Heart left ventricle (tissue), 13 donors: Measurements from ENCODE around the gene STAP2.

ENCODE experiments used
- POLR2A ChIP-seq, 2 donors: fragments of 450-650 bp; IDR thresholded peaks; one replicate each; pipeline ENCODE4 v1.6.1; 2017; ENCODE audit warnings: antibody characterized with exemption in 2 of 2, mild to moderate bottlenecking in 2 of 2, moderate library complexity in 2 of 2
- TF ChIP-seq, protein P1 (sequence below), 12 donors: fragments of 200-600 bp; sonication (generic) in 4 of 12; IDR thresholded peaks; one replicate each; pipeline versions ENCODE4 v1.5.0 to v1.8.0; 2018 to 2022; ENCODE audit warnings: antibody characterized with exemption in 12 of 12, mild to moderate bottlenecking in 5 of 12
- donor health status: ischemic (EF 13 %, LVEDD 7.1; RV severe dilation, severe dysfunction).
- donor health status: DM: no; HTN: yes; CAD: no.
- donor health status: DM: no; HTN: no; CAD: no.
- donor health status: ischemic (EF 25% LVEDD 6.9; RV normal size, moderate dysfunction).
- donor health status: ischemic (EF 25% LVEDD 5.7; RV mildly dilated, moderate dysfunction).
- donor health status: ischemic (EF 35%, LVEDD 5.7; RV mildly dilated, moderate dysfunction).
- donor health status: nonischemic (EF 11% LVEDD 7.7; RV severe dilation, severe dysfunction).
- donor health status: DM: yes; HTN: yes; CAD: no.
- donor health status: PGD.
- donor health status: ischemic (EF 29% LVEDD 5.4; RV normal size, mild dysfunction).
- donor health status: nonischemic (EF 23%, LVEDD 6.1; RV moderate dilation, normal function).

DNA sequence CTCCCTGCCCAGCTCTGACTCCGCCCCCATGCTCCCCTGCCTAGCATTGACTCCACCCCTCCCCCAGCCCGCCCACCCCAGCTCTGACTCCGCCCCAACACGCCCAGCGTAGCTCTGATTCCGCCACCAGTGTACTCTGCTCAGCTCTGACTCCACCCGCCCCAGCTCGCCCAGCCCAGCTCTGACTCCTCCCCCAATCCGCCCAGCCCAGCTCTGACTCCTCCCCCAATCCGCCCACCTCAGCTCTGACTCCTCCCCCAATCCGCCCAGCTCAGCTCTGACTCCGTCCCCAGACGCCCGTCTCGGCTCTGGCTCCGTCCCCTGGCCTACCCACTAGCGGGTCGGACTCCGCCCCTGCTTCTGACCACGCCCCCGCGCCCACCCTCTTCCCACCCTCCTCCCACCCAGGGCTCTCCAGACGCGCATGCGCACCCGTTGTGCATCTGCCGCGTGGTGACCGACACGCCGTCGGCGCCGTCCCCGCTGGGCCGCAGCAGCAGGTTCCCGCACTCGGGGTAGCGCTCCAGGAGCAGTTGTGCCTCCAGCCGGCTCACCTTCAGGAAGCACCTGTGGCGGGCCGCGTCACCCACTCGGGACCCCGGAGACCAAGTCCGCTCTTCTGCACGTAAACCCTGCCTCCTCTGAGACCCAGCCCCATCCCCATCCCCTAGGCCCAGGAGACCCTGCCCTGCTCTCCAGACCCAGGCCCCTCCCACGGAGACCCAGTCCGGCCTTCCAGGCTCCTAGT, 10.2 kb downstream of the STAP2 start:
- TF ChIP-seq, protein P1, sequence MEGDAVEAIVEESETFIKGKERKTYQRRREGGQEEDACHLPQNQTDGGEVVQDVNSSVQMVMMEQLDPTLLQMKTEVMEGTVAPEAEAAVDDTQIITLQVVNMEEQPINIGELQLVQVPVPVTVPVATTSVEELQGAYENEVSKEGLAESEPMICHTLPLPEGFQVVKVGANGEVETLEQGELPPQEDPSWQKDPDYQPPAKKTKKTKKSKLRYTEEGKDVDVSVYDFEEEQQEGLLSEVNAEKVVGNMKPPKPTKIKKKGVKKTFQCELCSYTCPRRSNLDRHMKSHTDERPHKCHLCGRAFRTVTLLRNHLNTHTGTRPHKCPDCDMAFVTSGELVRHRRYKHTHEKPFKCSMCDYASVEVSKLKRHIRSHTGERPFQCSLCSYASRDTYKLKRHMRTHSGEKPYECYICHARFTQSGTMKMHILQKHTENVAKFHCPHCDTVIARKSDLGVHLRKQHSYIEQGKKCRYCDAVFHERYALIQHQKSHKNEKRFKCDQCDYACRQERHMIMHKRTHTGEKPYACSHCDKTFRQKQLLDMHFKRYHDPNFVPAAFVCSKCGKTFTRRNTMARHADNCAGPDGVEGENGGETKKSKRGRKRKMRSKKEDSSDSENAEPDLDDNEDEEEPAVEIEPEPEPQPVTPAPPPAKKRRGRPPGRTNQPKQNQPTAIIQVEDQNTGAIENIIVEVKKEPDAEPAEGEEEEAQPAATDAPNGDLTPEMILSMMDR (IDR thresholded peaks at IDR 0.05): no peak
- TF ChIP-seq POLR2A (IDR thresholded peaks at IDR 0.05): peak in 1 of 2 donors; percentile 36
